HCT116 (cell line): ENCODE data around the gene CSAG2.

Experiments
- MAX ChIP-seq: IDR thresholded peaks from 2 replicates; pipeline ENCODE4 v1.6.1; 2012
- POLR2AphosphoS5 ChIP-seq: IDR thresholded peaks from 2 replicates; pipeline ENCODE4 v1.6.1; 2011; ENCODE audit warnings: mild to moderate bottlenecking, low read depth, low read length, moderate library complexity
- TF ChIP-seq, protein P1 (sequence below), 3 experiments: fragments of 200-600 bp in 1 of 3; sonication (generic) in 1 of 3; IDR thresholded peaks in 2 of 3; conservative IDR thresholded peaks in 1 of 3; 2 replicates each; pipeline ENCODE4 v1.5.1; 2012 to 2017; ENCODE audit warnings: low read depth in 2 of 3, low read length in 2 of 3, antibody characterized with exemption in 1 of 3, borderline replicate concordance in 1 of 3, control low read depth in 1 of 3, mild to moderate bottlenecking in 1 of 3, mixed read lengths in 1 of 3, mixed run types in 1 of 3, moderate library complexity in 1 of 3; ENCODE audit not compliant: insufficient read depth in 1 of 3

GRCh38 chrX:152738560-152738959 is 29.5 kb upstream of the CSAG2 start:
- TF ChIP-seq MAX (no peak), POLR2AphosphoS5 (no peak)
- TF ChIP-seq, protein P1, sequence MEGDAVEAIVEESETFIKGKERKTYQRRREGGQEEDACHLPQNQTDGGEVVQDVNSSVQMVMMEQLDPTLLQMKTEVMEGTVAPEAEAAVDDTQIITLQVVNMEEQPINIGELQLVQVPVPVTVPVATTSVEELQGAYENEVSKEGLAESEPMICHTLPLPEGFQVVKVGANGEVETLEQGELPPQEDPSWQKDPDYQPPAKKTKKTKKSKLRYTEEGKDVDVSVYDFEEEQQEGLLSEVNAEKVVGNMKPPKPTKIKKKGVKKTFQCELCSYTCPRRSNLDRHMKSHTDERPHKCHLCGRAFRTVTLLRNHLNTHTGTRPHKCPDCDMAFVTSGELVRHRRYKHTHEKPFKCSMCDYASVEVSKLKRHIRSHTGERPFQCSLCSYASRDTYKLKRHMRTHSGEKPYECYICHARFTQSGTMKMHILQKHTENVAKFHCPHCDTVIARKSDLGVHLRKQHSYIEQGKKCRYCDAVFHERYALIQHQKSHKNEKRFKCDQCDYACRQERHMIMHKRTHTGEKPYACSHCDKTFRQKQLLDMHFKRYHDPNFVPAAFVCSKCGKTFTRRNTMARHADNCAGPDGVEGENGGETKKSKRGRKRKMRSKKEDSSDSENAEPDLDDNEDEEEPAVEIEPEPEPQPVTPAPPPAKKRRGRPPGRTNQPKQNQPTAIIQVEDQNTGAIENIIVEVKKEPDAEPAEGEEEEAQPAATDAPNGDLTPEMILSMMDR (IDR thresholded peaks at IDR 0.05 in 2 of 3, conservative IDR thresholded peaks at IDR 0.05 in 1 of 3; ENCODE audit: borderline replicate concordance in 1 of 3, insufficient read depth in 1 of 3, low read depth in 2 of 3, low read length in 2 of 3): no peak
